Activated CD4-positive, alpha-beta T cell treated with anti-CD3 and anti-CD28 coated beads, Interleukin-2, Interleukin-4, amounts not matched to agents 100 ng/mL and 50 ng/mL, durations not matched to agents 16 hours and 8 hours (primary cell): ENCODE results near the gene RCN1.
"Not testable (repeated sequence)": the region's sequence is repeated elsewhere in the genome, so short reads cannot be mapped to it uniquely, and the experiment has no call there.

ENCODE experiments used
- DNase-seq: peaks from one replicate; pipeline ENCODE4 v3.0.0-alpha.2; 2020; ENCODE audit warnings: low spot score

Gene RCN1

DNA sequence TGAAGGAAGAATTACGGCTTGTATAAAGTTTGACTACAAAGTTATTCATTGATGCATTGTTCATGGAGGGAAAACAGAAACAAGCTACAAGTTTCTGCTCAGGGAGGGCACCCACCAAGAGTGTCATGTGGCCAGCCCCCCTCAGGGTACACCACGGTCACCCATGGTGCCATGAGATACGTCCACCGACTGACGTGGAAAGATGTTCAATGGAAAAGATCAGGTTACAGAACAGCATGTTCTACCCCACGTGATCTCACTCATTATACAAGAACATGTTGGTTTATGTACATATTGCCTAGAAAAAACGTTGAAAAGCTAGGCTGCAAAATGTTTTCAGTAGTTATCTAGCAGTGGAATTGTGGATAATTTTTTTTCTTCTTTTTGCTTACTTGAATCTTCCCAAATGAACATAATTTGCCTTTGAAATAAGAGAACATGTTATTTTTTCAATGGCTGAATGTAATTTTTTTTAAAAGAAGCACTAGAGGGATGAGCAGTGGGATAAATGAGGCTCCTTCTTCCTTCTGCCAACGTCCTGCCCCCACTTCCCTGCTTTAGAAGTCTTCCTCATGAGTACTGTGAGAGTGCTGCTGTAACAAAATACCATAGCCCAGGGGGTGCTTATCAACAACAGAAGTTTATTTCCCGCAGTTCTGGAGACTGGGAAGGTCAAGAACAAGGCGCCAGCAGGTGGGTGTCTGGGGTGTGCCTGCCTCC lies 22.5 kb downstream of the RCN1 start:
- no peak for DNase-seq

- no peak for DNase-seq
These were observed 23.0 kb downstream of the RCN1 start for GRCh38 chr11:32113920-32114203.

- DNase-seq: no peak
These were observed 24.6 kb downstream of the RCN1 start for GRCh38 chr11:32115446-32115845.

DNA sequence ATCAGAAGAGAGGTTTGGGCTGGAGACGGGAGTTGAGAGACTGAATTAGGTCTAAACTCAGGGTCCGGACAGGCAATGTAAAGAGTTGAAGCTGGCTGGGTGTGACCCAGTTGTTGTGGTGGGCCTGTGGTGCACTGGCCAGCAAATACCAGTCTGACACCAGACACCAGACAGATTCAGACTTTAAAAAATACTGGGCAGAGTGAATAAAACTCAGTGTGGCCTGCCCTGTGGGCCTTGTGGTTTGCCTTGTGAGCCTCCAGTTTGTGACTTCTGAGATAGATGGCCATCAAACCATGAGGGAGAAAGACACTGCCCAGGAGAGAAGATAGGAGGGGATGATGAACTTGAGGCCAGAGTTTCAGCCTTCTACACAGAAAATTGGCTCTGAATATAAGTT lies 25.8 kb downstream of the RCN1 start:
- no peak for DNase-seq

DNA sequence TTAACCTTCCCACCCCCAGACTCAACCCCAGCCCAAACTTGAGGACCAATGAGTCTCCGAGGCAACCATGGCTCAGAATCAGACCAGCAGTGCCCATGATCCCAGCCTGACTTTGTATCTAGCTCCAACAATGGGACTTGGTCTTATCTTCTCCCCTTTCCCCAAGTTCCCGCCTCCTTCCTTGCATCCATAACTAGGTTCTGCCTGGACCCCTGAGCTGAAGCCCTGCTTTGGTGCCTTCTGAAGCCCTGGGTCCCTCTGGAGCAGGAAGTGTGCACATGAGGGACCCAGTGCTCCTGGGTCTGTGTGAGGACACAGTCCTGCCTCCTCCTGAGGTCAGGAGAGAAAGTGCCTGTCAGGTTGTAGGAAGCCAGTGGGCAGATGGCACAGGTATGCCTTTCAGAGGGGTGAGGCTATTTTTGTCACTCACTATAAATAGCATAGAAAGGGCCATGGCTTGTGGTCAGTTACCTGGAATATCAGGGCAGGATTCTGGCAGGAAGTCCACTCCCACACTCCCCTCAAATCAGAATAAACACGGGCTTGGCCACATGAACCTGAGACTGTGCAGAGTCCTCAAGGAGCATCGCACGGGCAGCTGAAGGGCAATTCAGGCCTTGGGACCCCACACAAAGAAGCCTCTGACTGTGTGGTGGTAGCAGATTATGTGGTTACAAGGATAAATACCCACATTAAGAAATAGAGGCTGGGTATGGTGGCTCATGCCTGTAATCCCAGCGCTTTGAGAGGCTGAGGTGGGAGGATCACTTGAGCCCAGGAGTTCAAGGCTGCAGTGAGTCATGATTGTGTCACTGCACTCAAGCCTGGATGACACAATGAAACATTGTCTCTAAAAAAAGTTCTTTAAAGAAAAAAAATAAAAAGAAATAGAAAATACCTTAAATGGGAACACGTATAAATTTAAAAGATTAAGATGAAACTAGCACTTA lies 27.4 kb downstream of the RCN1 start:
- no peak for DNase-seq

GRCh38 chr11:32119139-32119538 lies 28.3 kb downstream of the RCN1 start:
- not testable (repeated sequence) for DNase-seq

- DNase-seq: no peak
These were observed 30.1 kb downstream of the RCN1 start for GRCh38 chr11:32121012-32121411.

- no peak for DNase-seq
These were observed 31.3 kb downstream of the RCN1 start for GRCh38 chr11:32122200-32122599.

- DNase-seq: no peak
These were observed 40.4 kb downstream of the RCN1 start for GRCh38 chr11:32131321-32131720.

- DNase-seq: no peak
These were observed 45.8 kb downstream of the RCN1 start for GRCh38 chr11:32136657-32137056.

DNA sequence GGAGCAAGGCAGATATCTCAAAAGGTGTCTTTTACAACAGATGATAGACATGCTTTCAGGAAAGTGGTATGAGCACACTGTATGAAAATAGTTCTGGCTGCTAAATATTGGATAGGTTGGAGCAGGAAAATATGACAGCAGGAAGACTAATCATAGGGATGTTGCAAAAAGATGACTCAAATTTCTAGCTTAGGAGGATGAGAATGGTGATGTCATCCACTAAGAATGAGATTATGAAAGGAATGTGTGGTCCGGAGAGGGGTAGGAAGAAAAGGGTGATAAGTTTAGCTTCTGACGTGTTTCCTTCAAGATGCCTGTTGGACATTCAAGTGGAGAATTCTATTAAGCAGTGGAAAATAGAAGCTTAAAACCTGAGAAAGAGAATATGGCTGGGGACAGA lies 46.4 kb downstream of the RCN1 start:
- DNase-seq: no peak

DNA sequence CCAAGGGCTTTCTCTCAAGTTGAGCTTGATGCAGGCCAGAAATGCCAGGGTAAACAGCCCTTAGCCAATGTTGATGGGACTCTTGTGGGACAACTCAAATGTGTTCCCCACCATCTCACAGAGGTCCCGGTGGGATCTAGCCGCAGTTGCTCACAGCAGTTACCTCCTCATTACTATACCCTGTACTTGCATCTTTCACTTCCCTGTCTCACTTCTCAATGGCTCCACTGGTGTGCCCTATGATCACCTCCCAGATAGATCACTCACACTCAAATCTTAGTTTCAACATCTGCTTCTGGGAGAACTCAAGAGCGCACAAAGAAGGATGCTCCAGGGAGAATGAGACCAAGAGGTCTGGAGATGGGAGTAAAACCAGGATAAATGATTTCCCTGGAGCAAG lies 47.0 kb downstream of the RCN1 start:
- no peak for DNase-seq

GRCh38 chr11:32138902-32139301 lies 48.0 kb downstream of the RCN1 start:
- DNase-seq: no peak

DNA sequence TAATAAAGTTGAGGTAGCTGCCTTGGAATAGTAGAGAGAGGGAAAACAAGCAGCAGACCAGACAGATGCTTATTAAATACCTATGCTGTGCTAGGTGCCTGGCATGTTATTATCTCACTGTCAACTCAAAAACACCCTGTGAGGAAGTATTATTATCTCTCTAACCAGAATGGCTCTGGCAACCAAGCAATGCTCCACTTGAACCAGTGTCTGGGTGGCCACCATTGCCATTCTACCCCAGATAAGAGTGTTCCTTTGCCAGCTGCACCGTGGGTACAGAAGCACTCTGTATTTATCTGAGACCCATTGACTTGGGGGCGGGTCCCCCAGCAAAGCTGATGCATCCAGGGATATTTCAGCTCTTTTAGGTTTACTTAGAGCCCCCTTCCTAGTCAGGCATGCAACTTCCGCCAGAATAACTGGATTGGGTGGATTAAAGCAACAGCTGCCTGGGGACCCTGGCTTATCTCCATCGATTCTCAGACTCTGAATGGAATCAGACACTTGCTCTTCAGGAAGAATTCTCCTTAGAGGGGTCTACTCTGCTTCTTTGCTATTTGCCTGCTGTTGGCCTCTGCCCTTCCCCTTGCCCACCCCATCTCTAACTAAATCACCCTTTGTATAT lies 49.1 kb downstream of the RCN1 start:
- no peak for DNase-seq

GRCh38 chr11:32141745-32142546 lies 51.1 kb downstream of the RCN1 start:
- no peak for DNase-seq

DNA sequence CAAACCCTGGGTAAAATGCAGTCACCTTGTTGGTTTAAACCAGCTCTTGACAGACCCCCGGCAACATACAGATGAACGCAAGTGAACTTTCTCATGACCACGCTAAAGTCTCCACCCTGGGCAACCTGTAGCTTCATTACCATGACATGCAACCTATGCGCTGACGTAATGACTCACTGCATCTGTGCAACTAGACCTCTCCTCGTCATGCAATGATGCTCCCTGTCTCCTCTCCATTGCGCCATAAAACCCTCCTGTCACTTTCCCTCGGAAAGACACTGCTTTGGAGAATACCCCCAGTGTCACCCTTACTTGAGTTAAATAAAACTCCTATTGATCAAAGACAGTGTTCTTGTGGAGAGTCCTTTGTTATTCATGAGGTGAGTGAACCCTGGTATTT lies 52.5 kb downstream of the RCN1 start:
- DNase-seq: no peak

DNA sequence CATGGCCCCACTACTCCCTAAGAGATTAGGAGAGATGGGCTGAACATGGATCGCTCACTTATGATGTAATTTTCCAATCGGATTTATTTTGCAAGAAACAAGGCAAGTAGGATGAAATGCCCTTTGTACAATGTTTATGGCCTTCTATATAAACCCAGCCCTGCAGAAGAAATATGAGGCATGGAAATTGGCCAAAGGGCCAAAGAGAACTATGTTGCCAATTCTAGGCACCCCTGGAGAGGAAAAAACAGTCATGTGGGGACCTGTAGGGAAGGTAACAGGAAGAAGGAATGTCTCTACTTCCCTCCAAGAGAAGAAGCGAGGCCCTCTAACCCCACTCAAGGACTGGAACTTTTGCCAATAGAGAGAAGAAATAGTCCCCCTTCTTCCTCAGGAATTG lies 54.4 kb downstream of the RCN1 start:
- no peak for DNase-seq

- DNase-seq: no peak
These were observed 58.0 kb downstream of the RCN1 start for GRCh38 chr11:32148895-32149294.

DNA sequence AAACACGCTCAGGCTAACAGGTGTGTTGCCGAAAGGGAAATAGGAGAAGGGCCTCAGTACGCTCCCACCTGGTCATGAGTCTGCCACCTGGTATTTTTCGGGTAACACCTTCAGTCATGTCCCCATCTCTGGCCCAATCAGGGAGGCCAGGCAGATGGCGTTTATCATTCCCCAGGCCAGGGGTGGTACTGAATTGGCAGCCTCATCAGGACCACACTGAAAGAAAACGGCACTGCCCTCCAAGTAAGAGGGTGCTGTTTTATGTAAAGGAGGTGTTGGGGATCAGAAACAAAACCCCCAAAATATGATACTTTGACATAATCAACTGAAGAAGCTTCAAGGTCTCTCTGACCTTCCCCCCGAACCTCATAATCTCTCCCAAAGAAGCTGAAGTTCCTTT lies 58.9 kb downstream of the RCN1 start:
- no peak for DNase-seq

DNA sequence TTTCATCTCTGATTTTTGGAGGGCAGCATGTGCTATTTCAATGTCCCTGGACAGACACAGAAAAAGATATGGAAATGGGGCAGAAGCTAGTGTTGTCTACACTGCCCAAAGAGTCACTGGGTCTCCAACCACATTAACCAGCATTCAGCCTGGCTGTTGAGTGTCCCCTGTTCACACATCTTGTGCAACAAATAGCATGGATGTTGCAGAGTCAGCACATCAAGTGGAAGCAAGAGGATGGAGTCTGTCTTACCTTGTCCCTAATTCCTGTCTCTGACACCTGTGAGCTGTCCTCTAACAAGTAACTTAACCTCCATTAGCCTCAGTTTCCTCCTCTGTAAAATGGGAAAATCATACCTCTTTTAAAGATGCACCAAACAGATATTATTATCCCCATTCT lies 60.2 kb downstream of the RCN1 start:
- DNase-seq: no peak

DNA sequence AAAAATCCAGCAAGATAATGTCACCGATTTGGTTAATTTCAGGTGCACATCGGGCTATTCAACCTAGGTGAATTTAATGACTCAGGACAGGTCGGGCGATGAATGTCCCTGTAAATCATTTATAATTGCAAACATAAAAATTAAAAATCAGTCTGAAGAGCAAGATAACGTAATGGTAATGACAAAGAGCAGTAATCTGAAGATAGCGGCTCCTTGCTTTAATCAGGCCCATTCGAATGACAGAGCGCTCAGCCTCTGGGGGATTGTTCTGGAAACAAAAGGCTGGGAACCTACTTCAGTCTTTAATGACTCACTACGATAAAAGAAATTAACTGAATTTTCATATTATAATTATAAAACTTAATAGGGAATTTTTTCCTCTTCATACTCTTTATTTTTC lies 61.3 kb downstream of the RCN1 start:
- no peak for DNase-seq

DNA sequence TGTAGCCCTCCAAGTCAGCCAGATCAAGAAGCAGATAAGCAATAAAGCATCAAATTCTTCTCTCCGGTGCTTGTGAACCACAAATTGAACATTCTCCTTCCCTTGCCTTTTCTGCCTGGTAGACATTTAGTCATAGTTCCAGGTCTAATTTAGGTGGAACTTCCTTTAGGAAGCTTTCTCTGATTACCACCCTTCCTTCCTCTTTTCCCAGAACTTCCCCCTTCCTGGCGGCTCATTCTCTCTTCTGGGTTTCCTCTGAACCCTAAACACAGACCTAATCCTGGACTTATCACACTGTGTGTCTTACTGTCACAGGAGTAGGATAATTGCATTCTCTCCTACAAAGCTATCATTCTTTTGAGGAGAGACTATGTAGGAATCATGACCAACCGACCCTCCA lies 61.9 kb downstream of the RCN1 start:
- no peak for DNase-seq
